HL-60 (cell line): ENCODE data around the gene IRF2.
A peak's percentile ranks its signal among the peaks of the same experiment; 100 is the strongest.
"Not testable (repeated sequence)": the region's sequence is repeated elsewhere in the genome, so short reads cannot be mapped to it uniquely, and the experiment has no call there.

Experiments used
- DNase-seq, 2 experiments: peaks; one replicate each; pipeline ENCODE4 v3.0.0-alpha.2; 2010 to 2020; ENCODE audit warnings: low read depth in 1 of 2, low spot score in 1 of 2
- H3K27ac ChIP-seq: fragments of 250-450 bp; sonication (Bioruptor Pico); replicated peaks from 2 replicates; pipeline ENCODE4 v1.5.1; 2020; ENCODE audit warnings: mild to moderate bottlenecking, moderate library complexity
- H3K27me3 ChIP-seq: fragments of 250-450 bp; sonication (Bioruptor Pico); 2 replicates; pipeline ENCODE4 v1.5.1; 2021; ENCODE audit warnings: mild to moderate bottlenecking, moderate library complexity; ENCODE audit not compliant: insufficient read depth, poor library complexity, severe bottlenecking
- H3K4me3 ChIP-seq: replicated peaks from 2 replicates; pipeline ENCODE4 v1.5.1; 2011; ENCODE audit warnings: mild to moderate bottlenecking, control low read depth, low read length; ENCODE audit not compliant: insufficient read depth
- GABPA ChIP-seq: IDR thresholded peaks from 2 replicates; pipeline ENCODE4 v1.6.1; 2012; ENCODE audit warnings: low read depth
- POLR2AphosphoS5 ChIP-seq: IDR thresholded peaks from 2 replicates; pipeline ENCODE4 v1.6.1; 2012; ENCODE audit warnings: low read depth
- SPI1 ChIP-seq: IDR thresholded peaks from 2 replicates; pipeline ENCODE4 v1.6.1; 2012; ENCODE audit warnings: low read depth, mild to moderate bottlenecking, borderline replicate concordance
- TF ChIP-seq, protein P1 (sequence below): IDR thresholded peaks from one replicate; pipeline ENCODE4 v1.5.1; 2011; ENCODE audit warnings: low read length, control low read depth, inconsistent platforms; ENCODE audit not compliant: insufficient read depth
- TF ChIP-seq, protein P2 (sequence below): IDR thresholded peaks from 2 replicates; pipeline ENCODE4 v1.6.1; 2012; ENCODE audit warnings: low read depth; ENCODE audit not compliant: insufficient replicate concordance

IRF2 gene

DNA sequence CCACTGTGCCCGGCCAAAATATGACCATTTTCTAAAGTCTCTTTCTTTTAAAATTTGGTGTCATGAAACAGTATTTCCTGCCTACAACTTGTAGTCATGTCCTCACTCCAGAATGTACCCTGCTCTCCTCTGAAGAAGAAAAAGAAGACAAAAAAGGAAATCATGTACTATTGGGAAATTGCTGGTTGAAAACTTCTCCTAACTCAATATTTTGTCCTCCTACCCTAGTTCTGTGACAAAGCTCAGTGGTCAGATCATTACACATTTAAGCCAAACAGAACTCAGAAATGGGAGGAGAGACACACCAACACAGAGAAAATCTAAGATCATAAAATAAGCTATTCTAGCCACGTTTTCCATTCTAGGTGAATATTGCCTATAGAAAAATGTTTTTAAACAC, 127.7 kb downstream of the IRF2 start:
- DNase-seq, result peak in 1 of 2 experiments; percentile 46
- H3K4me3 ChIP-seq, result no peak overlapping the region; the same call in 1 of the 2 replicates
- H3K27ac ChIP-seq, result peak overlapping the region; percentile 94
- no peaks in the 10 kb centered on the region for H3K27me3 ChIP-seq
- TF ChIP-seq POLR2AphosphoS5 (no peak), SPI1 (peak; percentile 14; the same call in 1 of the 2 replicates)

DNA sequence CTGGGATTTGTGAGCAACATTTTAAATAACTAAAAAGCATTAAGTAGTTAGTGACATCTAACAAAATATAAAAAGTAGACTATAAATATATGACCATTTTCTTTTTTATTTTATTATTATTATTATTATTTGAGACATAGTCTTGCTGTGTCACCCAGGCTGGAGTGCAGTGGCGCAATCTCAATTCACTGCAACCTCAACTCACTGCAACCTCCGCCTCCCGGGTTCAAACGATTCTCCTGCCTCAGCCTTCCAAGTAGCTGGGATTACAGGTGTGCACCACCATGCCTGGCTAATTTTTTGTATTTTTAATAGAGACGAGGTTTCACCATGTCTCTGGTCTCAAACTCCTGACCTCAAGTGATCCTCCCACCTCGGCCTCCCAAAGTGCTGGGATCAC, 128.1 kb downstream of the IRF2 start:
- H3K27me3 ChIP-seq, H3K4me3 ChIP-seq: not testable (repeated sequence)
- peak in 1 of 2 experiments; percentile 60 for DNase-seq
- peak overlapping the region; percentile 94 for H3K27ac ChIP-seq

DNA sequence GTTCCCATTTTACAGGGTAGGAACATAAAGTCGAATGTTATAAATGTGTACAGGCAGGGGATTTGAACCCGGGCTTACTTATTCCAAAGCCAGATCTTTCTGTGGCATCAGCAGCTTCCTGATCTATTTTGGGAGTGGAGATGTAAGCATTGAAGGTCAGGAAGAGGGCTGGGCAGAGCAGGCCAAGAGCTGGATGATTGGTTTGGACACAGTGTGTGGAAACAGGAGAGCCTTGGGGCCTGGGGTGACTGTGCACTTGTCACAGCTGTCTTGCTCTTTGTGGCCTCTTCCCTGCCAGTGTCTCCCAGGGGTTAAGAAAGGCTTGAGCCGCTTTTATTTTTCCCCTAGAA, 128.8 kb downstream of the IRF2 start:
- Histone ChIP-seq H3K27ac (peak overlapping the region; percentile 94), H3K4me3 (no peak overlapping the region), H3K27me3 (no peaks in the 10 kb centered on the region)
- DNase-seq, result peak in 1 of 2 experiments; percentile 71
- no peak for TF ChIP-seq SPI1
- no peak for TF ChIP-seq POLR2AphosphoS5
- no peak for TF ChIP-seq GABPA
- TF ChIP-seq, protein P1, sequence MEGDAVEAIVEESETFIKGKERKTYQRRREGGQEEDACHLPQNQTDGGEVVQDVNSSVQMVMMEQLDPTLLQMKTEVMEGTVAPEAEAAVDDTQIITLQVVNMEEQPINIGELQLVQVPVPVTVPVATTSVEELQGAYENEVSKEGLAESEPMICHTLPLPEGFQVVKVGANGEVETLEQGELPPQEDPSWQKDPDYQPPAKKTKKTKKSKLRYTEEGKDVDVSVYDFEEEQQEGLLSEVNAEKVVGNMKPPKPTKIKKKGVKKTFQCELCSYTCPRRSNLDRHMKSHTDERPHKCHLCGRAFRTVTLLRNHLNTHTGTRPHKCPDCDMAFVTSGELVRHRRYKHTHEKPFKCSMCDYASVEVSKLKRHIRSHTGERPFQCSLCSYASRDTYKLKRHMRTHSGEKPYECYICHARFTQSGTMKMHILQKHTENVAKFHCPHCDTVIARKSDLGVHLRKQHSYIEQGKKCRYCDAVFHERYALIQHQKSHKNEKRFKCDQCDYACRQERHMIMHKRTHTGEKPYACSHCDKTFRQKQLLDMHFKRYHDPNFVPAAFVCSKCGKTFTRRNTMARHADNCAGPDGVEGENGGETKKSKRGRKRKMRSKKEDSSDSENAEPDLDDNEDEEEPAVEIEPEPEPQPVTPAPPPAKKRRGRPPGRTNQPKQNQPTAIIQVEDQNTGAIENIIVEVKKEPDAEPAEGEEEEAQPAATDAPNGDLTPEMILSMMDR, result no peak
- TF ChIP-seq, protein P2, sequence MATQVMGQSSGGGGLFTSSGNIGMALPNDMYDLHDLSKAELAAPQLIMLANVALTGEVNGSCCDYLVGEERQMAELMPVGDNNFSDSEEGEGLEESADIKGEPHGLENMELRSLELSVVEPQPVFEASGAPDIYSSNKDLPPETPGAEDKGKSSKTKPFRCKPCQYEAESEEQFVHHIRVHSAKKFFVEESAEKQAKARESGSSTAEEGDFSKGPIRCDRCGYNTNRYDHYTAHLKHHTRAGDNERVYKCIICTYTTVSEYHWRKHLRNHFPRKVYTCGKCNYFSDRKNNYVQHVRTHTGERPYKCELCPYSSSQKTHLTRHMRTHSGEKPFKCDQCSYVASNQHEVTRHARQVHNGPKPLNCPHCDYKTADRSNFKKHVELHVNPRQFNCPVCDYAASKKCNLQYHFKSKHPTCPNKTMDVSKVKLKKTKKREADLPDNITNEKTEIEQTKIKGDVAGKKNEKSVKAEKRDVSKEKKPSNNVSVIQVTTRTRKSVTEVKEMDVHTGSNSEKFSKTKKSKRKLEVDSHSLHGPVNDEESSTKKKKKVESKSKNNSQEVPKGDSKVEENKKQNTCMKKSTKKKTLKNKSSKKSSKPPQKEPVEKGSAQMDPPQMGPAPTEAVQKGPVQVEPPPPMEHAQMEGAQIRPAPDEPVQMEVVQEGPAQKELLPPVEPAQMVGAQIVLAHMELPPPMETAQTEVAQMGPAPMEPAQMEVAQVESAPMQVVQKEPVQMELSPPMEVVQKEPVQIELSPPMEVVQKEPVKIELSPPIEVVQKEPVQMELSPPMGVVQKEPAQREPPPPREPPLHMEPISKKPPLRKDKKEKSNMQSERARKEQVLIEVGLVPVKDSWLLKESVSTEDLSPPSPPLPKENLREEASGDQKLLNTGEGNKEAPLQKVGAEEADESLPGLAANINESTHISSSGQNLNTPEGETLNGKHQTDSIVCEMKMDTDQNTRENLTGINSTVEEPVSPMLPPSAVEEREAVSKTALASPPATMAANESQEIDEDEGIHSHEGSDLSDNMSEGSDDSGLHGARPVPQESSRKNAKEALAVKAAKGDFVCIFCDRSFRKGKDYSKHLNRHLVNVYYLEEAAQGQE, result no peak

DNA sequence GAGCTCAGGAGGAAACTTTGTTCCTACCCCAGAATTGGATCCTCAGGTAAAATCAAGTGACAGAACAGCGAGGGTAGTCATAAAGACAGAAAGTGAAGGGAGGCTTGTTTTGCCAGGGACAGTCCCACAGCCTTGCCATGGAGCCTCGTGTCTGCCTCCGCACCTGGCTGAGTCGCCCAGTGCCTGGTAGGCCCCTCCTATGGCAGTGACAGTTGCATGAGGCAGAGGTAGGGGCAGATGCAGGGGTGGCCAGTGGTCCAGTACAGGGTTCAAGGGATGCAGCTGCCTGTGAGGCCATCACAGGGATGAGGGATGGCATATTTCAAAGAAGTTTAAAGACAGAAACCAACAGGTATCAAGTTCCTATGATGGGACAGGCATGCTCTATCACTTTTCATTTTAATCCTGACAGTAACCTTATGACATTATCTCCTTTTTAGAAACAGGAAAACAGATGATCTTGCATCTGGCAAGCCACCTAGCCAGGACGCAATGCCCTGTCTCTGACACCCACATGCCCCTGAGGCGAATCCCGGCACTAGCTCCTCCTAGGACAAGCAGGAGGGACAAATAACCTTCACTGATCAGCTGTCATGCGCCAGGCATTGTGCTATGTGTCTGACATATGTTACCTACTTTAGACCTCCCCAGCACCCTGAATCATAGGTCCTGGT, 129.3 kb downstream of the IRF2 start:
- TF ChIP-seq, protein P1, result no peak
- TF ChIP-seq SPI1 (no peak), POLR2AphosphoS5 (no peak), GABPA (no peak)
- TF ChIP-seq, protein P2, result no peak
- no peak overlapping the region for H3K4me3 ChIP-seq
- H3K27ac ChIP-seq, result peak overlapping the region; percentile 94
- no peak for DNase-seq
- no peaks in the 10 kb centered on the region for H3K27me3 ChIP-seq

DNA sequence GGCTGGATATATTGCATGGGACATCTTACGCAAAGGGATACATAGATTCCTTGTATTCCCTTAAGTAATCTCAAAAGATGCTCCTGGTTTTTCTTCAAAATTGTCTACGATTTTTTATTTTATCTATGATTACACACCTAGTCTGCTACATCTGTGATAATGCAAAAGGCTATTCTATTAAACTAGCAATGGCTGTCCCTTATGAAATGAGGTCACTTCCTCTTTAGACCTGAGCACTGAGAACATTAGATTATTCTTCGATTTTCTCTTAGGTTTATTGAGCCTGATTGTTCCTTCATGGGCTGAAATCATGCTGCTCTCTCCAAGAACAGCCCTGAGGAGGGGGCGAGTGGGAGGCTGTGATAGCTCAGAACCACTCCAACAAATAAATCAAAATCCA, 129.9 kb downstream of the IRF2 start:
- Histone ChIP-seq H3K27me3 (no peaks in the 10 kb centered on the region), H3K27ac (peak overlapping the region; percentile 94), H3K4me3 (no peak overlapping the region)
- DNase-seq, result no peak
- TF ChIP-seq SPI1, result peak; percentile 87
- TF ChIP-seq GABPA, result no peak
- TF ChIP-seq, protein P2, result no peak
